Ovary (tissue), 9 donors: Measurements from ENCODE around the gene SLC16A3. TPM values are rescaled to one million over a fixed set of nuclear protein-coding genes. Genes with fewer than 3 reads are reported as not detected.
A peak's percentile ranks its signal among the peaks of the same experiment; 100 is the strongest.

Experiments
- DNase-seq, 5 donors: peaks; one replicate each; pipeline ENCODE4 v3.0.0-alpha.2; 2019 to 2020
- H3K27ac ChIP-seq, 2 donors: fragments of 200-600 bp; one replicate each; pipeline versions ENCODE4 v1.5.1 to v1.8.0; 2019 to 2022
- H3K27me3 ChIP-seq: fragments of 200-600 bp; one replicate; pipeline ENCODE4 v1.8.0; 2022
- H3K36me3 ChIP-seq: fragments of 200-600 bp; sonication (generic); one replicate; pipeline ENCODE4 v1.5.1; 2019
- H3K4me1 ChIP-seq: one replicate; pipeline ENCODE4 v1.8.1; 2013; ENCODE audit warnings: mild to moderate bottlenecking, moderate library complexity; ENCODE audit not compliant: insufficient read depth
- H3K4me3 ChIP-seq: fragments of 200-600 bp; sonication (generic); one replicate; pipeline ENCODE4 v1.5.1; 2017
- H3K9me3 ChIP-seq, 2 donors: fragments of 200-600 bp in 1 of 2; sonication (generic) in 1 of 2; one replicate each; pipeline versions ENCODE4 v1.5.1 to v1.8.1; 2013 to 2019; ENCODE audit warnings: mild to moderate bottlenecking in 1 of 2, moderate library complexity in 1 of 2
- EP300 ChIP-seq: sonication (generic); formaldehyde crosslinking; IDR thresholded peaks from one replicate; pipeline ENCODE4 v1.6.1; 2017; ENCODE audit warnings: antibody characterized with exemption
- POLR2A ChIP-seq: fragments of 450-650 bp; IDR thresholded peaks from one replicate; pipeline ENCODE4 v1.6.1; 2017; ENCODE audit warnings: antibody characterized with exemption, mild to moderate bottlenecking, moderate library complexity
- WGBS, 3 donors: extraction: QIAGEN DNeasy Blood & Tissue Kit in 1 of 3; methylation state at CpG; one replicate each; pipeline versions ENCODE4 v1.1.5 to v1.1.7; 2013 to 2017; 5-methylcytosine and 5-hydroxymethylcytosine counted together
- intact Hi-C, 4 donors: fragments of 100-400 bp; cut with DNase I; formaldehyde crosslinking; loops; one replicate each; pipeline versions ENCODE4 v1.11.0 to v1.15.1; 2022 to 2023
- microRNA-seq, 3 donors: library from miRNA; unstranded; fragments of <30 nt; microRNA quantifications; one replicate each; pipeline versions ENCODE4 to v1.2.0, GENCODE V29; 2019 to 2020
- polyA plus RNA-seq, 2 donors: library from polyadenylated mRNA; stranded (reverse); fragments of 200-250 nt in 1 of 2; fragments of 350-450 nt in 1 of 2; fragmentation: Illumina TruSeq in 1 of 2; extraction: RNeasy Lipid Tissue Mini Kit (QIAGEN cat#74804) in 1 of 2; gene quantifications; one replicate each; pipeline ENCODE4 v1.2.3, GENCODE V29; 2013 to 2014
- total RNA-seq, 7 donors: library from RNA; depleted of rRNA in 2 of 7; stranded (reverse); fragments of >200 nt in 2 of 7; fragmentation: NEBNext Ultra II Directional in 3 of 7; extraction: Animal tissue kit (Norgen Biotek cat#: 25700) in 3 of 7; gene quantifications; one replicate each; pipeline versions ENCODE4 v1.1.0 to v1.2.4, GENCODE V29; 2016 to 2023
- TF ChIP-seq, protein P1 (sequence below), 3 donors: fragments of 450-650 bp in 2 of 3; fragments of 200-600 bp in 1 of 3; IDR thresholded peaks; one replicate each; pipeline versions ENCODE4 v1.5.1 to v1.8.0; 2016 to 2022; ENCODE audit warnings: antibody characterized with exemption in 3 of 3, mild to moderate bottlenecking in 1 of 3
- donor health status: DM: no; HTN: no; CAD: no; lungs with moderate emphysema.
- donor health status: DM: no; HTN: no; CAD: no.
- donor health status: Bipolar disorder and iron deficiency.
- donor health status: DM: yes; HTN: yes; CAD: no.
- donor health status: DM: no; HTN: no; CAD: no.
- donor health status: DM: yes; HTN: yes; CAD: no.

SLC16A3 gene
- total and polyA plus RNA-seq, 9 donors, result 3.5 to 23.2 (median 15.8) TPM

DNA sequence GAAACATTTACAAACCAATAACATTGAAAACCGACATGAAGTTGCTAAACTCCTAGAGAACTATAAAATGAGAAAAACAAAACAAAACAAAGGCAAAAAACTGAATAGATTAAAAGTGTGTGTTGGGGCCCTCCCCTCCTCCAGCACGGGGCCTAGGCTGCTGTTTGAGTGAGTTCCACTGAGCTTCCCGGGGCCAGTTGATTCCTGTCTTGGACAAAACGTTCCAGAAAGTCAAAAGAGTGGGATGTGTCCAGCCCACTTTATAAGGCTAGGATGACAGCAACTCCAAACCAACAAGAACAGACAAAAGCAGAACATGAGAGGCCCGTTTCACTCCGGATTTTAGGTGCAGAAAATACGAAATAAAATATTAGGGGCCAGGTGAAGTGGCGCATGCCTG lies 56.3 kb downstream of the SLC16A3 start:
- Histone ChIP-seq H3K4me1 (peaks cover 9% of the 10 kb centered on the region), H3K27ac (no peak overlapping the region), H3K27me3 (no peaks in the 10 kb centered on the region), H3K9me3 (no peaks in the 10 kb centered on the region), H3K4me3 (no peak overlapping the region), H3K36me3 (no peaks in the 10 kb centered on the region)
- WGBS, 3 donors, result 25 to 30% (median 25%) methylated on average over 8 of the region's 8 CpGs
- TF ChIP-seq EP300, result no peak
- no peak for TF ChIP-seq POLR2A
- DNase-seq, result no peak
- intact Hi-C loops, result no loop called here

DNA sequence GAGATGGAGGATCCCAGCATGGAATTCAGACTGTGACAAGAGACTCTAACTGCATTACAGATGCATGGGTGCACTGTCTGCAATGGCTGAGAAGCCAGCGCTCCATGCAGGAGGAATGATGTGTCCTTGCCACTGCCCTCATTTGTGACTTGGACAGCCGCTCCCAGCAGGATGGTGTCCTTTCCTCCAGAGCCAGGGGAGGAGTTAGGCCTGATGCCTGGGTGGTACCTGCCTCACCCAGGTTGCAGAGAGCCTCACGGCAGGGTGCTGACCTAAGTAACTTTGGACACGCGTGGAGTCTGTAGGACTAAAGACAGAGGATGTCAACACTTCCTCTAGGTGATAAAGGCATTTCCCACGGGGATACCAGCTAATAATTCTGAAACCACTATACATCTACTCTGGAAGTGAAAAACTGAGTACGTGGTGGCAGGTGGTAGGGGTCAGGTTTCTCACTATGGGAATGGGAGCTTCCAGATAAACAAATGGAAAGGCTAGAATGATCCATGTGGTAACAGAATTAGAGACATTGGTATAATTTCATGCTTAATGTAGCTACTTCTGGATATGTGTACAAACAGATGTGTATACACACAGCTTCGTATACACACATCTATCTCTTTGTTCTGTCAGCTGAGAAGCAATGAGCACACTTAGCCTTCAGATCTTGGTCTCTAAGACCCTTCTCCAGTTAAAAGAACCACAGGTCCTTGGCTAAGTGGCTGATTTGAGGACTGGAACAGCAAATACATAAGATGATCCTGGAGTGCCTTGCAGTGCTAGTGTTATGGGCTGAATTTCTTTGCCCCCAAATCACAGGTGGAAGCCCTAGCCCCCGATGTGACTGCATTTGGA lies 58.4 kb downstream of the SLC16A3 start:
- peaks cover 13% of the 10 kb centered on the region for H3K4me1 ChIP-seq
- 92 to 93% (median 92%) methylated on average over 9 of the region's 9 CpGs for WGBS, 3 donors
- no peaks in the 10 kb centered on the region for H3K36me3 ChIP-seq
- H3K4me3 ChIP-seq, result no peak overlapping the region
- H3K27ac ChIP-seq, result no peak overlapping the region
- TF ChIP-seq EP300, result no peak
- TF ChIP-seq POLR2A, result no peak
- TF ChIP-seq, protein P1, sequence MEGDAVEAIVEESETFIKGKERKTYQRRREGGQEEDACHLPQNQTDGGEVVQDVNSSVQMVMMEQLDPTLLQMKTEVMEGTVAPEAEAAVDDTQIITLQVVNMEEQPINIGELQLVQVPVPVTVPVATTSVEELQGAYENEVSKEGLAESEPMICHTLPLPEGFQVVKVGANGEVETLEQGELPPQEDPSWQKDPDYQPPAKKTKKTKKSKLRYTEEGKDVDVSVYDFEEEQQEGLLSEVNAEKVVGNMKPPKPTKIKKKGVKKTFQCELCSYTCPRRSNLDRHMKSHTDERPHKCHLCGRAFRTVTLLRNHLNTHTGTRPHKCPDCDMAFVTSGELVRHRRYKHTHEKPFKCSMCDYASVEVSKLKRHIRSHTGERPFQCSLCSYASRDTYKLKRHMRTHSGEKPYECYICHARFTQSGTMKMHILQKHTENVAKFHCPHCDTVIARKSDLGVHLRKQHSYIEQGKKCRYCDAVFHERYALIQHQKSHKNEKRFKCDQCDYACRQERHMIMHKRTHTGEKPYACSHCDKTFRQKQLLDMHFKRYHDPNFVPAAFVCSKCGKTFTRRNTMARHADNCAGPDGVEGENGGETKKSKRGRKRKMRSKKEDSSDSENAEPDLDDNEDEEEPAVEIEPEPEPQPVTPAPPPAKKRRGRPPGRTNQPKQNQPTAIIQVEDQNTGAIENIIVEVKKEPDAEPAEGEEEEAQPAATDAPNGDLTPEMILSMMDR (IDR thresholded peaks at IDR 0.05), result no peak
- no peak for DNase-seq
- no peaks in the 10 kb centered on the region for H3K9me3 ChIP-seq
- intact Hi-C loops, result no loop called here
- no peaks in the 10 kb centered on the region for H3K27me3 ChIP-seq

DNA sequence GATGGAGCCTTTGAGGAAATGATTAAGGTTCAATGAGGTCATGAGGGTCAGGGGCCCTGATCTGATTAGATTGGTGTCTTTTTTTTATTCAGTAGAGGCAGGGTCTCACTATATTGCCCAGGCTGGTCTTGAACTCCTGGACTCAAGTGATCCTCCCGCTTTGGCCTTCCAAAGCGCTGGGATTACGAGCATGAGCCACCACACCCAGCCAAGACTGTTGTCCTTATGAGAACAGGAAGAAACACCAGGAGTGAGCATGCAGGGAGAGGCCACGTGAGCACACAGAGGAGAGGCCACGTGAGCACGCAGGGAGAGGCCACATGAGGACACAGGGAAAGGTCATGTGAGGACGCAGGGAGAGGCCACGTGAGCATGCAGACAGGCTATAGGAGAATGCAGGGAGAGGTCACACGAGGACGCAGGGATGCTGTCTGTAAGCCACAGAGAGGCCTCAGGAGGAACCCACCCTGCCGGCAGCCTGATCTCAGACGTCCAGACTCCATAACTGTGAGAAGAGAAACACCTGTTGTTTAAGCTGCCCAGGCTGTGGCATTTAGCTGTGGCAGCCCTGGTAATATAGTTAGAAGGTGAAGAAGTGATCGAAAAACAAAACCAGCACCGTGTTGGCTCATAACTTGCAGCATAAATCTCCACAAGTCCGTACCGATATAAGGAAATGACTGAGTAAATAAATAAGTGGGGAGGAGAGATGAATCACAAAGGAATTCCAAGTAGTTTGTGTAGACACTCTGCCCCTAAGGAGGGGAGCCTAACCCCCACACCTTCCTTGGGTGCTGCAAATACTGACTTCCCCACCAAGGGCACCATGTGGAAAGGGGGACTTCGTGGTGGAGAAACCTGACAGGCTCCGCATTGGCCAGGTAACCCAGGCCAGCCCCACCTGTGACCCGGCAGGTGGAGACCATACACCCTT lies 59.3 kb downstream of the SLC16A3 start:
- Histone ChIP-seq H3K4me1 (peaks cover 13% of the 10 kb centered on the region), H3K9me3 (no peaks in the 10 kb centered on the region), H3K27ac (no peak overlapping the region), H3K4me3 (no peak overlapping the region), H3K36me3 (no peaks in the 10 kb centered on the region), H3K27me3 (no peaks in the 10 kb centered on the region)
- WGBS, 3 donors, result 25 to 35% (median 26%) methylated on average over 19 of the region's 19 CpGs
- intact Hi-C loops, result no loop called here
- peak; percentile 66 to 84 (median 72) for DNase-seq
- TF ChIP-seq, protein P1 (IDR thresholded peaks at IDR 0.05), result no peak
- TF ChIP-seq POLR2A (no peak), EP300 (no peak)

Small RNA genes within 50 kb of the gene (microRNA-seq; reads per million reads assigned to microRNA genes)
- gene MIR6787, result 0 reads per million in 3 donors

Other genes with a start within 250 kb of the SLC16A3 start
- 10 to 100 TPM; 27.5 to 59.7 (median 35.3) TPM for gene CENPX, start 206.2 kb upstream of the SLC16A3 start, total RNA-seq
- gene CENPX, start 206.2 kb upstream of the SLC16A3 start, polyA plus RNA-seq, result 10 to 100 TPM in 1 of 2 donors, 1 to 10 TPM in 1; 3.3 to 68.8 TPM
- gene LRRC45, start 205.7 kb upstream of the SLC16A3 start, total RNA-seq, result 10 to 100 TPM in 1 of 7 donors, 1 to 10 TPM in 6; 3.5 to 16.4 (median 7.1) TPM
- 1 to 10 TPM in 1 of 2 donors, under 1 TPM in 1; 0.67 to 8.0 TPM for gene LRRC45, start 205.7 kb upstream of the SLC16A3 start, polyA plus RNA-seq
- gene RAC3, start 197.4 kb upstream of the SLC16A3 start, total RNA-seq, result 1 to 10 TPM; 1.2 to 7.8 (median 3.3) TPM
- 1 to 10 TPM in 1 of 2 donors, under 1 TPM in 1; 0.40 to 5.8 TPM for gene RAC3, start 197.4 kb upstream of the SLC16A3 start, polyA plus RNA-seq
- gene DCXR, start 191.3 kb upstream of the SLC16A3 start, total RNA-seq, result 100 to 1,000 TPM in 6 of 7 donors, 10 to 100 TPM in 1; 87.6 to 217 (median 131) TPM
- 100 to 1,000 TPM in 1 of 2 donors, 10 to 100 TPM in 1; 16.7 to 144 TPM for gene DCXR, start 191.3 kb upstream of the SLC16A3 start, polyA plus RNA-seq
- 10 to 100 TPM; 33.3 to 53.0 (median 44.7) TPM for gene RFNG, start 177.2 kb upstream of the SLC16A3 start, total RNA-seq
- 10 to 100 TPM; 20.9 to 61.3 TPM for gene RFNG, start 177.2 kb upstream of the SLC16A3 start, polyA plus RNA-seq
- gene GPS1, start 177.1 kb upstream of the SLC16A3 start, total RNA-seq, result 10 to 100 TPM; 48.8 to 96.2 (median 80.1) TPM
- 10 to 100 TPM; 12.4 to 77.8 TPM for gene GPS1, start 177.1 kb upstream of the SLC16A3 start, polyA plus RNA-seq
- gene DUS1L, start 163.2 kb upstream of the SLC16A3 start, total RNA-seq, result 10 to 100 TPM; 40.1 to 72.4 (median 67.7) TPM
- gene DUS1L, start 163.2 kb upstream of the SLC16A3 start, polyA plus RNA-seq, result 10 to 100 TPM; 15.0 to 62.5 TPM
- 100 to 1,000 TPM in 1 of 7 donors, 10 to 100 TPM in 5, 1 to 10 TPM in 1; 9.8 to 168 (median 53.8) TPM for gene FASN, start 130.8 kb upstream of the SLC16A3 start, total RNA-seq
- gene FASN, start 130.8 kb upstream of the SLC16A3 start, polyA plus RNA-seq, result 10 to 100 TPM in 1 of 2 donors, 1 to 10 TPM in 1; 1.3 to 16.0 TPM
- 10 to 100 TPM; 22.9 to 65.0 (median 41.9) TPM for gene CCDC57, start 16.2 kb upstream of the SLC16A3 start, total RNA-seq
- gene CCDC57, start 16.2 kb upstream of the SLC16A3 start, polyA plus RNA-seq, result 10 to 100 TPM in 1 of 2 donors, 1 to 10 TPM in 1; 7.7 to 22.2 TPM
- 100 to 1,000 TPM in 5 of 7 donors, 10 to 100 TPM in 2; 46.0 to 160 (median 121) TPM for gene CSNK1D, start 44.7 kb downstream of the SLC16A3 start, total RNA-seq
- gene CSNK1D, start 44.7 kb downstream of the SLC16A3 start, polyA plus RNA-seq, result 100 to 1,000 TPM in 1 of 2 donors, 10 to 100 TPM in 1; 81.2 to 134 TPM
- gene CD7, start 88.6 kb downstream of the SLC16A3 start, total RNA-seq, result 1 to 10 TPM in 4 of 7 donors, under 1 TPM in 1, not detected in 2; 0.58 to 1.3 (median 1.1) TPM
- under 1 TPM in 1 of 2 donors, not detected in 1; 0.48 TPM for gene CD7, start 88.6 kb downstream of the SLC16A3 start, polyA plus RNA-seq
- gene SECTM1, start 104.7 kb downstream of the SLC16A3 start, total RNA-seq, result 10 to 100 TPM in 1 of 7 donors, 1 to 10 TPM in 6; 3.9 to 20.8 (median 9.1) TPM
- 1 to 10 TPM; 2.1 to 7.9 TPM for gene SECTM1, start 104.7 kb downstream of the SLC16A3 start, polyA plus RNA-seq
- not detected for gene TEX19, start 130.2 kb downstream of the SLC16A3 start, total RNA-seq
- not detected for gene TEX19, start 130.2 kb downstream of the SLC16A3 start, polyA plus RNA-seq
- not detected for gene UTS2R, start 142.7 kb downstream of the SLC16A3 start, total RNA-seq
- gene UTS2R, start 142.7 kb downstream of the SLC16A3 start, polyA plus RNA-seq, result not detected
- 10 to 100 TPM; 32.9 to 68.6 (median 46.6) TPM for gene HEXD, start 189.3 kb downstream of the SLC16A3 start, total RNA-seq
- gene HEXD, start 189.3 kb downstream of the SLC16A3 start, polyA plus RNA-seq, result 10 to 100 TPM in 1 of 2 donors, 1 to 10 TPM in 1; 8.7 to 74.7 TPM
- 10 to 100 TPM; 25.8 to 37.8 (median 30.4) TPM for gene OGFOD3, start 189.5 kb downstream of the SLC16A3 start, total RNA-seq
- 10 to 100 TPM; 14.4 to 21.3 TPM for gene OGFOD3, start 189.5 kb downstream of the SLC16A3 start, polyA plus RNA-seq
- 100 to 1,000 TPM in 1 of 7 donors, 10 to 100 TPM in 6; 44.4 to 101 (median 73.1) TPM for gene CYBC1, start 221.7 kb downstream of the SLC16A3 start, total RNA-seq
- gene CYBC1, start 221.7 kb downstream of the SLC16A3 start, polyA plus RNA-seq, result 10 to 100 TPM; 34.0 to 56.4 TPM
- 10 to 100 TPM; 39.7 to 52.7 (median 49.8) TPM for gene NARF, start 229.7 kb downstream of the SLC16A3 start, total RNA-seq
- gene NARF, start 229.7 kb downstream of the SLC16A3 start, polyA plus RNA-seq, result 10 to 100 TPM; 29.6 to 37.8 TPM